Caco-2 (cell line): ENCODE results near the gene CPED1. TPM values are rescaled to one million over a fixed set of nuclear protein-coding genes. Genes with fewer than 3 reads are reported as not detected.

Experiments
- BruUV-seq: library from RNA; stranded (reverse); fragments of 400-500 nt; replicated peaks from 2 replicates; lab custom pipeline; 2021; lab: Mats Ljungman, UMichigan
- CTCF ChIA-PET: fragments of 300-600 bp; sonication (Branson Sonifier 250); formaldehyde crosslinking; loops from one replicate; lab custom pipeline; 2022; ENCODE audit warnings: antibody characterized with exemption; lab: Charles Lee
- POLR2A ChIA-PET: fragments of 300-600 bp; sonication (Branson Sonifier 250); formaldehyde crosslinking; loops from one replicate; lab custom pipeline; 2022; ENCODE audit warnings: antibody characterized with exemption; lab: Charles Lee
- DNase-seq, 2 experiments: peaks; one replicate each; pipeline versions ENCODE4 v3.0.0 to v3.0.0-alpha.2; 2020 to 2022
- H3K27me3 ChIP-seq: replicated peaks from 2 replicates; pipeline ENCODE4 v1.6.0; 2011; ENCODE audit warnings: low read length; ENCODE audit not compliant: control insufficient read depth, insufficient read depth
- H3K36me3 ChIP-seq: 2 replicates; pipeline ENCODE4 v1.5.1; 2011; ENCODE audit warnings: low read length; ENCODE audit not compliant: control insufficient read depth, insufficient read depth
- H3K4me1 ChIP-seq: fragments of 250-450 bp; sonication (Bioruptor Pico); 2 replicates; pipeline ENCODE4 v1.5.1; 2020; ENCODE audit warnings: mild to moderate bottlenecking
- H3K4me3 ChIP-seq: 2 replicates; pipeline ENCODE4 v1.5.1; 2011; ENCODE audit warnings: low read depth, mild to moderate bottlenecking, control low read depth, low read length
- H3K9me3 ChIP-seq: fragments of 250-450 bp; sonication (Bioruptor Pico); 2 replicates; pipeline ENCODE4 v1.5.1; 2020; ENCODE audit warnings: mild to moderate bottlenecking, moderate library complexity
- H3K27ac Mint-ChIP-seq: one replicate; pipeline ENCODE4 v1.8.0; 2022; ENCODE audit warnings: mixed read lengths; ENCODE audit not compliant: unreplicated experiment
- H3K27me3 Mint-ChIP-seq: one replicate; pipeline ENCODE4 v1.8.0; 2022; ENCODE audit warnings: mixed read lengths; ENCODE audit not compliant: insufficient read depth, unreplicated experiment
- H3K36me3 Mint-ChIP-seq: one replicate; pipeline ENCODE4 v1.8.0; 2022; ENCODE audit warnings: mild to moderate bottlenecking, mixed read lengths; ENCODE audit not compliant: insufficient read depth, unreplicated experiment
- H3K4me1 Mint-ChIP-seq: one replicate; pipeline ENCODE4 v1.8.0; 2022; ENCODE audit warnings: low read depth, mixed read lengths; ENCODE audit not compliant: unreplicated experiment
- H3K4me3 Mint-ChIP-seq: one replicate; pipeline ENCODE4 v1.8.0; 2022; ENCODE audit warnings: mild to moderate bottlenecking, moderate library complexity, mixed read lengths; ENCODE audit not compliant: unreplicated experiment
- H3K9me3 Mint-ChIP-seq: one replicate; pipeline ENCODE4 v1.8.0; 2022; ENCODE audit warnings: mixed read lengths; ENCODE audit not compliant: unreplicated experiment
- CTCF ChIP-seq, 2 experiments: fragments of 200-600 bp in 1 of 2; IDR thresholded peaks; 1 replicate in 1 of 2; 2 replicates in 1 of 2; pipeline versions ENCODE4 v1.5.1 to v1.8.0; 2011 to 2022; ENCODE audit warnings: antibody characterized with exemption in 1 of 2, control low read depth in 1 of 2, inconsistent platforms in 1 of 2, low read depth in 1 of 2, low read length in 1 of 2, mild to moderate bottlenecking in 1 of 2, moderate library complexity in 1 of 2; ENCODE audit not compliant: insufficient read depth in 1 of 2, severe bottlenecking in 1 of 2, unreplicated experiment in 1 of 2
- intact Hi-C: fragments of 100-400 bp; cut with micrococcal nuclease; formaldehyde crosslinking; loops from one replicate; pipeline ENCODE4 v1.10.0; 2022; ENCODE audit not compliant: unreplicated experiment
- total RNA-seq: library from RNA; stranded (reverse); gene quantifications from 2 replicates; pipeline ENCODE4 v1.2.3, GENCODE V29; 2022

CPED1 gene
- total RNA-seq, 1 experiment from 2014 or later: 0.23 TPM

GRCh38 chr7:121279060-121279620, 290.6 kb downstream of the CPED1 start:
- intact Hi-C loops: no loop called here
- no peak overlapping the region for H3K4me3 Mint-ChIP-seq
- H3K36me3 ChIP-seq: no peaks in the 10 kb centered on the region
- no peaks in the 10 kb centered on the region for H3K4me1 Mint-ChIP-seq
- H3K4me3 ChIP-seq: no peak overlapping the region
- no peaks in the 10 kb centered on the region for H3K4me1 ChIP-seq
- no peak for TF ChIP-seq CTCF (IDR thresholded peaks at IDR 0.05; ENCODE audit: insufficient read depth in 1 of 2, low read depth in 1 of 2, low read length in 1 of 2, severe bottlenecking in 1 of 2, unreplicated experiment in 1 of 2)
- 0 out of 2 replicates have a peak, but pooled peaks cover 4% of the 10 kb centered on the region for H3K9me3 ChIP-seq
- POLR2A ChIA-PET: no interaction called here
- CTCF ChIA-PET: no interaction called here
- no TSS peak for BruUV-seq
- no peaks in the 10 kb centered on the region for H3K9me3 Mint-ChIP-seq
- H3K36me3 Mint-ChIP-seq: no peaks in the 10 kb centered on the region
- peaks cover 13% of the 10 kb centered on the region for H3K27me3 Mint-ChIP-seq
- no peak for DNase-seq
- H3K27ac Mint-ChIP-seq: no peak overlapping the region
- no peaks in the 10 kb centered on the region for H3K27me3 ChIP-seq

GRCh38 chr7:121279822-121280221, 291.3 kb downstream of the CPED1 start:
- Mint-ChIP-seq H3K4me1 (no peaks in the 10 kb centered on the region), H3K27ac (no peak overlapping the region), H3K4me3 (no peak overlapping the region), H3K27me3 (peaks cover 13% of the 10 kb centered on the region), H3K9me3 (peaks cover 1% of the 10 kb centered on the region), H3K36me3 (no peaks in the 10 kb centered on the region)
- Histone ChIP-seq H3K4me1 (no peaks in the 10 kb centered on the region), H3K9me3 (peaks cover 8% of the 10 kb centered on the region; the same call in 1 of the 2 replicates), H3K4me3 (no peak overlapping the region), H3K27me3 (no peaks in the 10 kb centered on the region), H3K36me3 (no peaks in the 10 kb centered on the region)
- intact Hi-C loops: no loop called here
- CTCF ChIA-PET: interaction anchor here (0.6 kb wide), 1 partner anchor 29 kb away, joined by 3 read pairs; no protein-coding TSS in a partner anchor
- POLR2A ChIA-PET: no interaction called here
- DNase-seq: no peak
- no TSS peak for BruUV-seq
- TF ChIP-seq CTCF (IDR thresholded peaks at IDR 0.05; ENCODE audit: insufficient read depth in 1 of 2, low read depth in 1 of 2, low read length in 1 of 2, severe bottlenecking in 1 of 2, unreplicated experiment in 1 of 2): no peak

GRCh38 chr7:121280656-121281055, 292.1 kb downstream of the CPED1 start:
- no TSS peak for BruUV-seq
- ChIA-PET POLR2A (no interaction called here), CTCF (no interaction called here)
- no peaks in the 10 kb centered on the region for H3K4me1 Mint-ChIP-seq
- Histone ChIP-seq H3K9me3 (peaks cover 13% of the 10 kb centered on the region; the same call in 1 of the 2 replicates), H3K27me3 (no peaks in the 10 kb centered on the region), H3K4me3 (no peak overlapping the region), H3K4me1 (no peaks in the 10 kb centered on the region), H3K36me3 (no peaks in the 10 kb centered on the region)
- no peak overlapping the region for H3K4me3 Mint-ChIP-seq
- TF ChIP-seq CTCF (IDR thresholded peaks at IDR 0.05; ENCODE audit: insufficient read depth in 1 of 2, low read depth in 1 of 2, low read length in 1 of 2, severe bottlenecking in 1 of 2, unreplicated experiment in 1 of 2): no peak
- H3K9me3 Mint-ChIP-seq: peaks cover 9% of the 10 kb centered on the region
- no peaks in the 10 kb centered on the region for H3K36me3 Mint-ChIP-seq
- DNase-seq: no peak
- no peak overlapping the region for H3K27ac Mint-ChIP-seq
- peaks cover 13% of the 10 kb centered on the region for H3K27me3 Mint-ChIP-seq
- intact Hi-C loops: no loop called here
